WTC11 (cell line): ENCODE measurements around the gene EFCAB12.

Source experiments
- ATF1 ChIP-seq: sonication (generic); formaldehyde crosslinking; IDR thresholded peaks from 2 replicates; pipeline ENCODE4 v1.8.1; 2023; ENCODE audit warnings: mild to moderate bottlenecking, moderate library complexity, missing genetic modification reagents
- CREM ChIP-seq: sonication (generic); formaldehyde crosslinking; IDR thresholded peaks from 2 replicates; pipeline ENCODE4 v1.8.1; 2022; ENCODE audit warnings: mild to moderate bottlenecking, missing genetic modification reagents, moderate library complexity
- ETV6 ChIP-seq: sonication (generic); formaldehyde crosslinking; IDR thresholded peaks from 2 replicates; pipeline ENCODE4 v1.8.1; 2022; ENCODE audit warnings: mild to moderate bottlenecking, missing genetic modification reagents
- FOXK1 ChIP-seq: sonication (generic); formaldehyde crosslinking; IDR thresholded peaks from 2 replicates; pipeline ENCODE4 v1.8.0; 2022; ENCODE audit warnings: mild to moderate bottlenecking, moderate library complexity, missing genetic modification reagents
- KAT7 ChIP-seq: sonication (generic); formaldehyde crosslinking; IDR thresholded peaks from 2 replicates; pipeline ENCODE4 v1.8.1; 2023; ENCODE audit warnings: missing genetic modification reagents, mild to moderate bottlenecking, borderline replicate concordance
- NFE2L1 ChIP-seq: sonication (generic); formaldehyde crosslinking; IDR thresholded peaks from 2 replicates; pipeline ENCODE4 v1.8.1; 2023; ENCODE audit warnings: missing genetic modification reagents
- SMAD3 ChIP-seq: sonication (generic); formaldehyde crosslinking; IDR thresholded peaks from 2 replicates; pipeline ENCODE4 v1.8.0; 2022; ENCODE audit warnings: missing genetic modification reagents, mild to moderate bottlenecking, borderline replicate concordance
- TCF7 ChIP-seq: sonication (generic); formaldehyde crosslinking; IDR thresholded peaks from 2 replicates; pipeline ENCODE4 v1.8.0; 2022; ENCODE audit warnings: mild to moderate bottlenecking, low read depth, missing genetic modification reagents, moderate library complexity
- TEAD4 ChIP-seq: sonication (generic); formaldehyde crosslinking; IDR thresholded peaks from 2 replicates; pipeline ENCODE4 v1.8.0; 2022; ENCODE audit warnings: mild to moderate bottlenecking, missing genetic modification reagents
- TF ChIP-seq, protein P1 (sequence below): fragments of 200-600 bp; IDR thresholded peaks from 2 replicates; pipeline ENCODE4 v1.8.0; 2022; ENCODE audit warnings: antibody characterized with exemption
- TF ChIP-seq, protein P2 (sequence below): sonication (generic); formaldehyde crosslinking; IDR thresholded peaks from 2 replicates; pipeline ENCODE4 v1.8.0; 2022; ENCODE audit warnings: mild to moderate bottlenecking, missing genetic modification reagents
- TF ChIP-seq, protein P3 (sequence below): fragments of 250-450 bp; sonication (Bioruptor Pico); IDR thresholded peaks from 2 replicates; pipeline ENCODE4 v1.8.0; 2021; ENCODE audit warnings: mild to moderate bottlenecking
- TF ChIP-seq, protein P4 (sequence below): sonication (generic); formaldehyde crosslinking; IDR thresholded peaks from 2 replicates; pipeline ENCODE4 v1.8.0; 2022; ENCODE audit warnings: mild to moderate bottlenecking, missing genetic modification reagents
- TF ChIP-seq, protein P5 (sequence below): sonication (generic); formaldehyde crosslinking; IDR thresholded peaks from 2 replicates; pipeline ENCODE4 v1.8.0; 2022; ENCODE audit warnings: mild to moderate bottlenecking, missing genetic modification reagents

DNA sequence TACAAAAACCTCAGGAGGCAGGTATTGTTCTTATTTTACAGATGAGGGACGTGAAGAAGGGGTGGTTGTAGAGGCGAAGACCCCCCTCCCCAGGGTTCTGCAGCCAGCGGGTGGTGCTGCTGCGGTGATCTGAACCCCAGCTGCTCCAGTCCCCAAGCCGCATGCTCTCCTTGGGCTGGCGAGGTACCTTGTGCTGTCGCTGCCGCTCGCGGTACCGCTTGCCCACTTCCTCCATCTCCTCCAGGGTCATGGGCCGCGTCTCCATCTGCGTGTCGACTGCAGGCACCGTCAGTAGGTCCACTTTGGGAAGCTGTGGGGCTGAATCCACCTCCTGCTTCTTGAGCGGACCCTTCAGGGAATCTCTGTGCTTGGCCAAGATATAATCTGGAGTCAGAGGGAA, 17.5 kb downstream of the EFCAB12 start:
- TF ChIP-seq SMAD3: no peak
- TF ChIP-seq TEAD4 (CRISPR knock-in tag): no peak
- TF ChIP-seq, protein P1, sequence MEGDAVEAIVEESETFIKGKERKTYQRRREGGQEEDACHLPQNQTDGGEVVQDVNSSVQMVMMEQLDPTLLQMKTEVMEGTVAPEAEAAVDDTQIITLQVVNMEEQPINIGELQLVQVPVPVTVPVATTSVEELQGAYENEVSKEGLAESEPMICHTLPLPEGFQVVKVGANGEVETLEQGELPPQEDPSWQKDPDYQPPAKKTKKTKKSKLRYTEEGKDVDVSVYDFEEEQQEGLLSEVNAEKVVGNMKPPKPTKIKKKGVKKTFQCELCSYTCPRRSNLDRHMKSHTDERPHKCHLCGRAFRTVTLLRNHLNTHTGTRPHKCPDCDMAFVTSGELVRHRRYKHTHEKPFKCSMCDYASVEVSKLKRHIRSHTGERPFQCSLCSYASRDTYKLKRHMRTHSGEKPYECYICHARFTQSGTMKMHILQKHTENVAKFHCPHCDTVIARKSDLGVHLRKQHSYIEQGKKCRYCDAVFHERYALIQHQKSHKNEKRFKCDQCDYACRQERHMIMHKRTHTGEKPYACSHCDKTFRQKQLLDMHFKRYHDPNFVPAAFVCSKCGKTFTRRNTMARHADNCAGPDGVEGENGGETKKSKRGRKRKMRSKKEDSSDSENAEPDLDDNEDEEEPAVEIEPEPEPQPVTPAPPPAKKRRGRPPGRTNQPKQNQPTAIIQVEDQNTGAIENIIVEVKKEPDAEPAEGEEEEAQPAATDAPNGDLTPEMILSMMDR: no peak
- no peak for TF ChIP-seq ETV6 (CRISPR knock-in tag)
- TF ChIP-seq, protein P2, sequence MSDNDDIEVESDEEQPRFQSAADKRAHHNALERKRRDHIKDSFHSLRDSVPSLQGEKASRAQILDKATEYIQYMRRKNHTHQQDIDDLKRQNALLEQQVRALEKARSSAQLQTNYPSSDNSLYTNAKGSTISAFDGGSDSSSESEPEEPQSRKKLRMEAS: no peak
- TF ChIP-seq, protein P3, sequence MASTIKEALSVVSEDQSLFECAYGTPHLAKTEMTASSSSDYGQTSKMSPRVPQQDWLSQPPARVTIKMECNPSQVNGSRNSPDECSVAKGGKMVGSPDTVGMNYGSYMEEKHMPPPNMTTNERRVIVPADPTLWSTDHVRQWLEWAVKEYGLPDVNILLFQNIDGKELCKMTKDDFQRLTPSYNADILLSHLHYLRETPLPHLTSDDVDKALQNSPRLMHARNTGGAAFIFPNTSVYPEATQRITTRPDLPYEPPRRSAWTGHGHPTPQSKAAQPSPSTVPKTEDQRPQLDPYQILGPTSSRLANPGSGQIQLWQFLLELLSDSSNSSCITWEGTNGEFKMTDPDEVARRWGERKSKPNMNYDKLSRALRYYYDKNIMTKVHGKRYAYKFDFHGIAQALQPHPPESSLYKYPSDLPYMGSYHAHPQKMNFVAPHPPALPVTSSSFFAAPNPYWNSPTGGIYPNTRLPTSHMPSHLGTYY (CRISPR knock-in tag): no peak
- TF ChIP-seq NFE2L1 (CRISPR knock-in tag): no peak
- TF ChIP-seq, protein P4, sequence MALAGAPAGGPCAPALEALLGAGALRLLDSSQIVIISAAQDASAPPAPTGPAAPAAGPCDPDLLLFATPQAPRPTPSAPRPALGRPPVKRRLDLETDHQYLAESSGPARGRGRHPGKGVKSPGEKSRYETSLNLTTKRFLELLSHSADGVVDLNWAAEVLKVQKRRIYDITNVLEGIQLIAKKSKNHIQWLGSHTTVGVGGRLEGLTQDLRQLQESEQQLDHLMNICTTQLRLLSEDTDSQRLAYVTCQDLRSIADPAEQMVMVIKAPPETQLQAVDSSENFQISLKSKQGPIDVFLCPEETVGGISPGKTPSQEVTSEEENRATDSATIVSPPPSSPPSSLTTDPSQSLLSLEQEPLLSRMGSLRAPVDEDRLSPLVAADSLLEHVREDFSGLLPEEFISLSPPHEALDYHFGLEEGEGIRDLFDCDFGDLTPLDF (CRISPR knock-in tag): no peak
- TF ChIP-seq, protein P5, sequence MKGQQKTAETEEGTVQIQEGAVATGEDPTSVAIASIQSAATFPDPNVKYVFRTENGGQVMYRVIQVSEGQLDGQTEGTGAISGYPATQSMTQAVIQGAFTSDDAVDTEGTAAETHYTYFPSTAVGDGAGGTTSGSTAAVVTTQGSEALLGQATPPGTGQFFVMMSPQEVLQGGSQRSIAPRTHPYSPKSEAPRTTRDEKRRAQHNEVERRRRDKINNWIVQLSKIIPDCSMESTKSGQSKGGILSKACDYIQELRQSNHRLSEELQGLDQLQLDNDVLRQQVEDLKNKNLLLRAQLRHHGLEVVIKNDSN (CRISPR knock-in tag): no peak
- no peak for TF ChIP-seq ATF1
- TF ChIP-seq KAT7 (CRISPR knock-in tag): no peak
- no peak for TF ChIP-seq TCF7 (CRISPR knock-in tag)
- no peak for TF ChIP-seq CREM
- no peak for TF ChIP-seq FOXK1 (CRISPR knock-in tag)
